ENCODE data around the gene RSPH3.

The RSPH3 gene

GRCh38 chr6:159008656-159009288 lies 8.8 kb upstream of the RSPH3 start:
- no peak overlapping the region for H3K27ac ChIP-seq
- H3K9ac ChIP-seq, result no peak overlapping the region
- H4K20me1 ChIP-seq (ENCODE audit: insufficient read depth), result no peaks in the 10 kb centered on the region
- H3K79me2 ChIP-seq (ENCODE audit: insufficient read depth, low read depth), result no peaks in the 10 kb centered on the region
- H3K4me3 ChIP-seq (IDR thresholded peaks at IDR 0.05; ENCODE audit: insufficient read depth, low read depth, low read length), result no peak overlapping the region
- H3K4me2 ChIP-seq, result peak overlapping the region; percentile 46
- no peaks in the 10 kb centered on the region for H3K27me3 ChIP-seq (ENCODE audit: insufficient read depth, low read depth)
- peak overlapping the region; percentile 32; the same call in 1 of the 2 replicates for H2AFZ ChIP-seq (ENCODE audit: low read depth)
- H3K36me3 ChIP-seq (ENCODE audit: insufficient read depth), result no peaks in the 10 kb centered on the region
- peak; percentile 68; the same call in 1 of the 2 replicates for TF ChIP-seq CTCF (conservative IDR thresholded peaks at IDR 0.05; ENCODE audit: low read depth, low read length)
- peaks cover 11% of the 10 kb centered on the region for H3K4me1 ChIP-seq (ENCODE audit: low read depth, poor library complexity, severe bottlenecking)

- no peak overlapping the region for H2AFZ ChIP-seq (ENCODE audit: low read depth)
- no peak overlapping the region for H3K9ac ChIP-seq
- no peaks in the 10 kb centered on the region for H3K27me3 ChIP-seq (ENCODE audit: insufficient read depth, low read depth)
These were observed 7.5 kb upstream of the RSPH3 start for GRCh38 chr6:159007510-159007909.

GRCh38 chr6:159005436-159005835 lies 5.4 kb upstream of the RSPH3 start:
- Histone ChIP-seq H3K4me3 (IDR thresholded peaks at IDR 0.05; ENCODE audit: insufficient read depth, low read depth, low read length) (no peak overlapping the region), H3K27me3 (ENCODE audit: insufficient read depth, low read depth) (no peaks in the 10 kb centered on the region), H3K36me3 (ENCODE audit: insufficient read depth) (no peaks in the 10 kb centered on the region), H3K9ac (no peak overlapping the region), H3K27ac (no peak overlapping the region), H3K4me1 (ENCODE audit: low read depth, poor library complexity, severe bottlenecking) (peaks cover 21% of the 10 kb centered on the region), H2AFZ (ENCODE audit: low read depth) (no peak overlapping the region), H3K4me2 (no peak overlapping the region), H3K79me2 (ENCODE audit: insufficient read depth, low read depth) (no peaks in the 10 kb centered on the region), H4K20me1 (ENCODE audit: insufficient read depth) (no peaks in the 10 kb centered on the region)
- TF ChIP-seq CTCF (conservative IDR thresholded peaks at IDR 0.05; ENCODE audit: low read depth, low read length), result no peak

More at GRCh38 chr6:159007510-159007909, 7.5 kb upstream of the RSPH3 start:
- no peaks in the 10 kb centered on the region for H3K79me2 ChIP-seq (ENCODE audit: insufficient read depth, low read depth)
- TF ChIP-seq CTCF (conservative IDR thresholded peaks at IDR 0.05; ENCODE audit: low read depth, low read length), result no peak
- no peaks in the 10 kb centered on the region for H3K36me3 ChIP-seq (ENCODE audit: insufficient read depth)
- H3K4me1 ChIP-seq (ENCODE audit: low read depth, poor library complexity, severe bottlenecking), result peaks cover 11% of the 10 kb centered on the region
- no peak overlapping the region for H3K4me3 ChIP-seq (IDR thresholded peaks at IDR 0.05; ENCODE audit: insufficient read depth, low read depth, low read length)
- no peak overlapping the region for H3K4me2 ChIP-seq
- H3K27ac ChIP-seq, result no peak overlapping the region
- H4K20me1 ChIP-seq (ENCODE audit: insufficient read depth), result no peaks in the 10 kb centered on the region

- Histone ChIP-seq H3K9ac (no peak overlapping the region), H3K4me1 (ENCODE audit: low read depth, poor library complexity, severe bottlenecking) (peaks cover 23% of the 10 kb centered on the region), H3K27me3 (ENCODE audit: insufficient read depth, low read depth) (no peaks in the 10 kb centered on the region), H2AFZ (ENCODE audit: low read depth) (no peak overlapping the region), H3K79me2 (ENCODE audit: insufficient read depth, low read depth) (no peaks in the 10 kb centered on the region), H3K36me3 (ENCODE audit: insufficient read depth) (no peaks in the 10 kb centered on the region), H4K20me1 (ENCODE audit: insufficient read depth) (no peaks in the 10 kb centered on the region), H3K4me3 (IDR thresholded peaks at IDR 0.05; ENCODE audit: insufficient read depth, low read depth, low read length) (no peak overlapping the region), H3K27ac (no peak overlapping the region), H3K4me2 (no peak overlapping the region)
- TF ChIP-seq CTCF (conservative IDR thresholded peaks at IDR 0.05; ENCODE audit: low read depth, low read length), result no peak
These were observed 4.6 kb upstream of the RSPH3 start for GRCh38 chr6:159004592-159004991.

All from KMS-11 (cell line).